Neural cell (in vitro differentiated cells): ENCODE results near the gene POLR2L. TPM values are rescaled to one million over a fixed set of nuclear protein-coding genes. Genes with fewer than 3 reads are reported as not detected.

Source experiments
- H2AFZ ChIP-seq: fragments of 200-600, 300-800 bp; sonication (generic), shearing (Covaris generic); 2 replicates; pipeline ENCODE4 v1.6.0; 2014; ENCODE audit warnings: low read depth, mild to moderate bottlenecking, antibody characterized with exemption, low read length, moderate library complexity
- H3F3A ChIP-seq: fragments of 200-600 bp; shearing (Covaris generic); 2 replicates; pipeline ENCODE4 v1.6.1; 2016; ENCODE audit warnings: mild to moderate bottlenecking, moderate library complexity, mixed read lengths, antibody characterized with exemption, low read length; ENCODE audit not compliant: insufficient read depth, poor library complexity, severe bottlenecking
- H3K27ac ChIP-seq: fragments of 200-600, 300-800 bp; sonication (generic), shearing (Covaris generic); 2 replicates; pipeline ENCODE4 v1.5.1; 2014; ENCODE audit warnings: mild to moderate bottlenecking, low read length, moderate library complexity
- H3K27me3 ChIP-seq: fragments of 300-800, 200-600 bp; sonication (generic), shearing (Covaris generic); 2 replicates; pipeline ENCODE4 v1.6.0; 2014; ENCODE audit warnings: mild to moderate bottlenecking, low read depth, low read length, moderate library complexity; ENCODE audit not compliant: insufficient read depth
- H3K36me3 ChIP-seq: fragments of 300-800, 200-600 bp; sonication (generic), shearing (Covaris generic); 2 replicates; pipeline ENCODE4 v1.5.1; 2014; ENCODE audit warnings: mild to moderate bottlenecking, antibody characterized with exemption, low read length, moderate library complexity; ENCODE audit not compliant: insufficient read depth
- H3K4me2 ChIP-seq: fragments of 300-800, 200-600 bp; sonication (generic), shearing (Covaris generic); 2 replicates; pipeline ENCODE4 v1.6.0; 2014; ENCODE audit warnings: mild to moderate bottlenecking, low read length
- H3K4me3 ChIP-seq: fragments of 300-800, 200-600 bp; sonication (generic), shearing (Covaris generic); 2 replicates; pipeline ENCODE4 v1.5.1; 2014; ENCODE audit warnings: mild to moderate bottlenecking, low read length, moderate library complexity
- H3K79me2 ChIP-seq: fragments of 200-600 bp; shearing (Covaris generic); replicated peaks from 2 replicates; pipeline ENCODE4 v1.6.0; 2014; ENCODE audit warnings: mild to moderate bottlenecking, low read length, moderate library complexity; ENCODE audit not compliant: insufficient read depth
- H3K9ac ChIP-seq: fragments of 300-800, 200-600 bp; sonication (generic), shearing (Covaris generic); 2 replicates; pipeline ENCODE4 v1.6.1; 2016; ENCODE audit warnings: mild to moderate bottlenecking, low read length, mixed read lengths
- H3K9me2 ChIP-seq: fragments of 200-600 bp; shearing (Covaris generic); 2 replicates; pipeline ENCODE4 v1.6.1; 2016; ENCODE audit warnings: mild to moderate bottlenecking, low read length, mixed read lengths; ENCODE audit not compliant: insufficient read depth
- H3K9me3 ChIP-seq: fragments of 200-600, 300-800 bp; sonication (generic), shearing (Covaris generic); 2 replicates; pipeline ENCODE4 v1.6.1; 2016; ENCODE audit warnings: mild to moderate bottlenecking, mixed run types, low read length, moderate library complexity, mixed read lengths
- H4K20me1 ChIP-seq: fragments of 200-600 bp; shearing (Covaris generic); 2 replicates; pipeline ENCODE4 v1.6.1; 2016; ENCODE audit warnings: mild to moderate bottlenecking, mixed run types; ENCODE audit not compliant: insufficient read depth
- CTCF ChIP-seq: fragments of 450-650 bp; IDR thresholded peaks from 2 replicates; pipeline ENCODE4 v1.5.1; 2014; ENCODE audit warnings: antibody characterized with exemption, mild to moderate bottlenecking, moderate library complexity; ENCODE audit not compliant: poor library complexity, severe bottlenecking
- EP300 ChIP-seq: fragments of 450-650 bp; conservative IDR thresholded peaks from 2 replicates; pipeline ENCODE4 v1.6.1; 2014; ENCODE audit warnings: antibody characterized with exemption, mild to moderate bottlenecking, moderate library complexity; ENCODE audit not compliant: poor library complexity, severe bottlenecking
- EZH2 ChIP-seq: fragments of 200-600, 300-800 bp; shearing (Covaris generic), sonication (generic); IDR thresholded peaks from 2 replicates; pipeline ENCODE4 v1.6.1; 2014; ENCODE audit warnings: antibody characterized with exemption, low read length, borderline replicate concordance, mild to moderate bottlenecking; ENCODE audit not compliant: insufficient read depth, poor library complexity, severe bottlenecking
- MXI1 ChIP-seq: fragments of 450-650 bp; conservative IDR thresholded peaks from 2 replicates; pipeline ENCODE4 v1.6.1; 2014; ENCODE audit warnings: antibody characterized with exemption, mild to moderate bottlenecking; ENCODE audit not compliant: poor library complexity, severe bottlenecking
- POLR2AphosphoS5 ChIP-seq: IDR thresholded peaks from 2 replicates; pipeline ENCODE4 v1.6.1; 2012
- RAD21 ChIP-seq: fragments of 450-650 bp; conservative IDR thresholded peaks from 2 replicates; pipeline ENCODE4 v1.6.1; 2014; ENCODE audit warnings: antibody characterized with exemption, mild to moderate bottlenecking, moderate library complexity
- SMC3 ChIP-seq: fragments of 450-650 bp; conservative IDR thresholded peaks from 2 replicates; pipeline ENCODE4 v1.6.1; 2014; ENCODE audit warnings: antibody characterized with exemption, mild to moderate bottlenecking, moderate library complexity; ENCODE audit not compliant: poor library complexity
- TAF1 ChIP-seq: IDR thresholded peaks from 2 replicates; pipeline ENCODE4 v1.6.1; 2012; ENCODE audit warnings: low read depth
- polyA plus RNA-seq: library from polyadenylated mRNA; depleted of rRNA; stranded (reverse); fragments of >200 nt; gene quantifications from 2 replicates; pipeline ENCODE4 v1.2.3, GENCODE V29; 2014
- TF ChIP-seq, protein P1 (sequence below): IDR thresholded peaks from 2 replicates; pipeline ENCODE4 v1.6.1; 2012; ENCODE audit warnings: borderline replicate concordance

Gene POLR2L
- polyA plus RNA-seq, 1 donor from 2014 or later: 62.3 TPM

DNA sequence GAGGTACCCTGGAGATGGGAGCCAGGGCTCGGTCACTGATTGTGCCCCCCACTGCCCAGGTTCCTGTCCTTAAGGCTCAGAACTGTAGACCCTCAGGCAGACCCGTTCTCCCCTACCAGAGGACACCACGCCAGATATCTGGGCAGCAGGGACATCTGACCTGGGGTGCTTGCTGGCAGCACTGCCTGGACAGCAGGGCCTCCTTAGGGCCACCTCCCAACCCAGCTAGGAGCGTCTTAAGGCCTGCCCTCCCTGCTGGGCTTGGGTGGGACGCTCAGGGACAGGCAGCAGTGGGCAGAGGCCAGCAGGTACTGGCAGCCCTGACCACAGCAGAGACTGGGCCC is 3.1 kb downstream of the POLR2L start:
- H3K79me2 ChIP-seq: peaks cover 12% of the 10 kb centered on the region
- no peaks in the 10 kb centered on the region for H3F3A ChIP-seq
- no peak overlapping the region for H3K4me2 ChIP-seq
- peaks cover 4% of the 10 kb centered on the region for H3K27me3 ChIP-seq
- no peak overlapping the region for H3K9ac ChIP-seq
- TF ChIP-seq SMC3 (no peak), CTCF (no peak), TAF1 (no peak), EP300 (no peak), RAD21 (no peak), EZH2 (no peak), POLR2AphosphoS5 (no peak), MXI1 (no peak)
- TF ChIP-seq, protein P1, sequence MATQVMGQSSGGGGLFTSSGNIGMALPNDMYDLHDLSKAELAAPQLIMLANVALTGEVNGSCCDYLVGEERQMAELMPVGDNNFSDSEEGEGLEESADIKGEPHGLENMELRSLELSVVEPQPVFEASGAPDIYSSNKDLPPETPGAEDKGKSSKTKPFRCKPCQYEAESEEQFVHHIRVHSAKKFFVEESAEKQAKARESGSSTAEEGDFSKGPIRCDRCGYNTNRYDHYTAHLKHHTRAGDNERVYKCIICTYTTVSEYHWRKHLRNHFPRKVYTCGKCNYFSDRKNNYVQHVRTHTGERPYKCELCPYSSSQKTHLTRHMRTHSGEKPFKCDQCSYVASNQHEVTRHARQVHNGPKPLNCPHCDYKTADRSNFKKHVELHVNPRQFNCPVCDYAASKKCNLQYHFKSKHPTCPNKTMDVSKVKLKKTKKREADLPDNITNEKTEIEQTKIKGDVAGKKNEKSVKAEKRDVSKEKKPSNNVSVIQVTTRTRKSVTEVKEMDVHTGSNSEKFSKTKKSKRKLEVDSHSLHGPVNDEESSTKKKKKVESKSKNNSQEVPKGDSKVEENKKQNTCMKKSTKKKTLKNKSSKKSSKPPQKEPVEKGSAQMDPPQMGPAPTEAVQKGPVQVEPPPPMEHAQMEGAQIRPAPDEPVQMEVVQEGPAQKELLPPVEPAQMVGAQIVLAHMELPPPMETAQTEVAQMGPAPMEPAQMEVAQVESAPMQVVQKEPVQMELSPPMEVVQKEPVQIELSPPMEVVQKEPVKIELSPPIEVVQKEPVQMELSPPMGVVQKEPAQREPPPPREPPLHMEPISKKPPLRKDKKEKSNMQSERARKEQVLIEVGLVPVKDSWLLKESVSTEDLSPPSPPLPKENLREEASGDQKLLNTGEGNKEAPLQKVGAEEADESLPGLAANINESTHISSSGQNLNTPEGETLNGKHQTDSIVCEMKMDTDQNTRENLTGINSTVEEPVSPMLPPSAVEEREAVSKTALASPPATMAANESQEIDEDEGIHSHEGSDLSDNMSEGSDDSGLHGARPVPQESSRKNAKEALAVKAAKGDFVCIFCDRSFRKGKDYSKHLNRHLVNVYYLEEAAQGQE: no peak
- H3K9me2 ChIP-seq: no peaks in the 10 kb centered on the region
- H2AFZ ChIP-seq: no peak overlapping the region
- no peak overlapping the region for H3K4me3 ChIP-seq
- no peaks in the 10 kb centered on the region for H4K20me1 ChIP-seq
- no peaks in the 10 kb centered on the region for H3K36me3 ChIP-seq
- H3K9me3 ChIP-seq: no peaks in the 10 kb centered on the region
- H3K27ac ChIP-seq: no peak overlapping the region

DNA sequence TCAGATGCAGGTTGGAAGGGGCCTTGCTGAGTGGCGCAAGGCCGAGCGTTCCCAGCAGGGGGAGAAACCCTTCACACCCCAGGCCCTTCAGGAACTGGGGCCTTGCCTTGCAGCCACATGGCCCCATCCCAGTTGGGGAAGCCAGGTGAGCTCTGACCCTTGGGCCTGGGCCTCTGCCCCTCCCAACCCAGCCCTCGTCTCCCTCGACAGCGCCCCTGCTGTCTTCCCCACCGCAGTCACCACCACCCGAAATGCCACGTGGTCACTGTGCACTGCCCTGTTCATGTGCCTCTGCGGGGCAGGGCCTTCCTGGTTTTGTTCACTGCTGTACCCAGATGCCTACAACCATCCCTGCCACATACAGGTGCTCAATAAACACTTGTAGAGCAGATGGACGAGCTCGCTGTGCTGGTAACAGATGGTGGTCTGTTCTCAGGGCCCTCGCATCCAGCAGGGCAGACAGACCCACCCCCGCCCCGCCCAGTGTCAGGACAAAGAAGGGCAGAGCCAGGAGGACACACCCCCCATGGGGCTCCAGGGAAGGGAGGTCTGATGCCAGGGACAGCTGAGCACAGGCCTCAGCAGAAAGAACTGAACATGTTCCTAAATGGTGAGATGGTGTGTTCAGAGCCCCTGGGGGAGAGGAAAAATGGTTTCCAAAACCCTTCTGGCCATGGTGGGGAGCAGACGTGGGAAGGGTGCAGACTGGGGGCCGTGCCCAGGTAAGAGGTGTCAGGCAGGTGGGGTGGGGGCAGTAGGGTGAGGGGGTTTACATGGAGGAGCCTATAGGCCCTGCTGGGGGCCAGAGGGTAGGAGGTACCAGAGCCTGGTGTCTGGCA is 3.7 kb downstream of the POLR2L start:
- no peaks in the 10 kb centered on the region for H3K9me2 ChIP-seq
- H3K4me2 ChIP-seq: no peak overlapping the region
- H3K4me3 ChIP-seq: no peak overlapping the region
- H3K79me2 ChIP-seq: peaks cover 12% of the 10 kb centered on the region
- H2AFZ ChIP-seq: no peak overlapping the region
- H4K20me1 ChIP-seq: no peaks in the 10 kb centered on the region
- H3K9me3 ChIP-seq: no peaks in the 10 kb centered on the region
- TF ChIP-seq RAD21: no peak
- TF ChIP-seq CTCF: no peak
- no peak for TF ChIP-seq EZH2
- no peak for TF ChIP-seq EP300
- no peak for TF ChIP-seq MXI1
- no peak for TF ChIP-seq SMC3
- TF ChIP-seq, protein P1: no peak
- TF ChIP-seq TAF1: no peak
- TF ChIP-seq POLR2AphosphoS5: no peak
- no peaks in the 10 kb centered on the region for H3K36me3 ChIP-seq
- peaks cover 3% of the 10 kb centered on the region for H3K27me3 ChIP-seq
- no peak overlapping the region for H3K27ac ChIP-seq
- no peak overlapping the region for H3K9ac ChIP-seq
- H3F3A ChIP-seq: no peaks in the 10 kb centered on the region
